Embryonic facial prominence (tissue), 1 donor: ENCODE results near the gene CTXND1.

Experiments
- DNase-seq: peaks from one replicate; pipeline ENCODE4 v3.0.0-alpha.2; 2016; ENCODE audit errors: extremely low spot score

CTXND1 gene

GRCh38 chr15:80182611-80183261 is 69.3 kb downstream of the CTXND1 start:
- DNase-seq: peak; percentile 7

GRCh38 chr15:80180986-80181385 is 71.0 kb downstream of the CTXND1 start:
- DNase-seq: no peak

- no peak for DNase-seq
Measured at GRCh38 chr15:80180468-80180867, 71.5 kb downstream of the CTXND1 start.

- DNase-seq: no peak
Measured at GRCh38 chr15:80179935-80180334, 72.1 kb downstream of the CTXND1 start.

- DNase-seq: no peak
Measured at GRCh38 chr15:80179025-80179759, 72.8 kb downstream of the CTXND1 start.

GRCh38 chr15:80177156-80177555 is 74.9 kb downstream of the CTXND1 start:
- DNase-seq: no peak

DNA sequence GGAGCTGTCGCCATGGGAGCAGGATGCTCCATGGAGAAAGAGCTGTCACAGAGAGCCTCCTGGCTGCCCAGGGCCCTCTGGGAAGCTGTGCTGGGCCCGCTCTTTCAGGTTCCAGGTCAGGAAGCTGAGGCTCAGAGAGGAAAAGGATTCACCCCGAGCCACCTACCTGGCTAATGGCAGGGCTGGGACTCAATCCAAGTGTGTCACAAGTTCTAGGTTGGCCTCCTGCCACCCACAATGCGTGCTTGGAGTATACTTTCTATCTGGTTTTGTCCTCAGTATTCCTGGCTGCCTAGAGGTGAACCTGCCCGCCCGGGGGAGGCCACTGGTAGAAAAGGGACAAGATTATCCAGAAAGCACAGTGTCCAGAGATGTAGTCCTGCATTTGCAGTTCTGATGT is 75.6 kb downstream of the CTXND1 start:
- no peak for DNase-seq

DNA sequence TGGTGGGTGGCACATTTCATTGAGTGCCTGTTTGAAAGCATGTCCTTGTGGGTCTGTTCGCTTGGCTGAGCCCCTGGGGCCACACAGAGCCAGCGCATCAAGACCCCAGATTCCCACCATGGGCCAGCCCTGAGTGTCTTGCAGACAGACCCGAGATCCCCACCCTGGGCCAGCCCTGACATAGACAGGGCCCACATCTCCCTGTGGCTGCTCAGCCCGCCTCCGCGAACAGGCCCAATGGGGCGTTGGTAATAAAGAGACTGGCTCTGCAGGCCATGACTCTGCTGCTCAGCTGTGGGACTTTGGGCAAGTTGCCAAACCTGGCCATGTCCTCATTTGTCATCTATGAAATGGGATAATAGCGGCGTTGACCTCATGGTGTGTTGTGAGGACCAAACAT is 76.6 kb downstream of the CTXND1 start:
- no peak for DNase-seq

GRCh38 chr15:80174017-80174746 is 77.8 kb downstream of the CTXND1 start:
- no peak for DNase-seq

DNA sequence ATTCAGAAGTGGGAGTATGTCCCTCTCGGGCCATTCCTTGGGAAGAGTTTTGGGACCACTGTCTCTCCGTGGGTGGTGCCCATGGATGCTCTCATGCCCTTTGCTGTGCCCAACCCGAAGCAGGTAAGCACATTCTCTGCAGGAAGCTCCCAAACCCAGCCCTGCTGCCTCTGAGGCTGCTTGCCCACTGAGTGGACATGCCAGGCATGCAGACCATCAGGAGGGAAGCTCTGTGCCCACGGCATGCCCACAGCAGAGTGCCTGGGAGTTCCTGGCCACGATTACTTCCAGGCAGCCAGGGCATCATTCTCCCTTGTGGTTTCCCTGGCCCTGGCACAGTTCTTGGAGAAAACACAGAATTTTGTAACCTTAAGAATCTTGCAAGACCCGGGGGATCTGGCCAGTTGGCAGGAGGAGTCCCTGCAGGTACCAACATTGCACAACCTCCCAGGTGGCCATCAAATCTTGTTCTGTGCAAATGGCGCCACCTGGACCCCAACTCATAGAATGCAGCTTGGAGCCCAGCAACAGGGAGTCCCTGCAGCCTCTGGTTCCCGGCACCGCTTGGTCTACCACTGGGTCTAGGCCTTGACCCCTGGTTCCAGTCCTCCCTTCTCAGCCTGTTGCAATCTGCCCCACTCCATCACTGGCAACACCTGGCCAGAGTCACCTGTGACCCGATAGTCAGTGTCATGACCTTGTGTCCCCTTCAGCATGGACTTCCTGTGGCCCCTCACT is 78.8 kb downstream of the CTXND1 start:
- no peak for DNase-seq

DNA sequence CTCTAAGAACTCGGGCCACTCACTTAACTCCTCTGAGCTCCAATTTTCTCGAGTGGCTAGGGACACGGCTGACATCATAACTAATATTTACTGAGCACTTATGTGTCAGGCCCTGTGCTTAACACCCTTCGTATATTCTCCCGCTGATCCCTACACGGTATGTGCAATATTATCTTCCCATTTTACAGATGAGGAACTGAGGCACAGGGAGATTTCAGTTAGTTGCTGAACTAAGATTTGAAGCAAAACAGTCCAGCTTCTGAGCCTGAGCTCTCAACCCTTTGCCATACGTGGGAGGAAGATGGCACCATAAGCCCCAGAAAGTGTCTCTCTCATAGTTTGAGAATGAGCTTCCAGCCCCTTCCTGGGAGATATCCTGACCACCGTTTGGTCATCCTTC is 79.6 kb downstream of the CTXND1 start:
- DNase-seq: no peak

GRCh38 chr15:80171787-80172186 is 80.2 kb downstream of the CTXND1 start:
- no peak for DNase-seq

DNA sequence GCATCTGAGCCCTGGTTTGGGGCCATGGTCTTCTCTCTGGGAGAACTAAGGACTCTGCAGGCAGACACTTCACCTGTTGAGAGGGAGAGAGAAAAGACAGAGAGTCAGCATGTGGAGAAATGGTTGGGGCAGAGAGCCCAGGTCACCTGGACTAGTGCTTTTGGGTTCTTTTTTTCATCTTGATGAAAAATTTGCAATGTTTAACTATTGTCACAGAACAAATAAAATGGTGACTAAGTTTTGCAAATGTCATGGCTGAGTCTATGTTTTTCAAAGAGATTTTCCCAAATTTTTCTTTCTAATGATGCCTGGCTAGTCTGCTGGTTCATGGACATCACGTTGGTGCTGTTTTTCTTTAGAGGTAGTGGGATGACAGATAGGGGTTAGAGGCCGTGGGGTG is 81.4 kb downstream of the CTXND1 start:
- no peak for DNase-seq

DNA sequence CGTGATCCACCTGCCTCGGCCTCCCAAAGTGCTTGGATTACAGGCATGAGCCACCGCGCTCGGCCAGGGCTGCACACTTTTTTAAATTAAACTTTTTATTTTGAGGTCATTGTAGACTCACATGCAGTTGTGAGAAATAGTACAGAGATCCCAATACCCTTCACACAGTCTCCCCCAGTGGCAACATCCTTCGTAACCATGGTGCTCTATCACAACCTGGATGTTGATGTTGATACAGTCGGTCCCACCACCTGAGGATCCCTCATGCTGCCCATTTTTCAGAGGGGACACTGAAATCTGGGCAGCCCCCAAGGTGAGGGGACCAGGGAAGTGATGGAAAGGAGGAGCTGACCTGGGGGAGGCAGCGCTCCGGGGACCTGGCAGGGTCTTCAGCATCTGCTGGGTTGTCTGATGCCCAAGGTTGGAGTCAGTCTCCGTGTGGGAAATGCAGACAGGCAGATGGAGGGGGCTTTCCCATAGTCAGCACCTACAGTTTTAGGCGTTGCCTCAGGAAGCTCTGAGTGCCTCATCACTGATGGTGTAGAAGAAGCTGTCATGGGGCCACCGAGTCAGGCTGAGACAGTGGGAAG is 82.2 kb downstream of the CTXND1 start:
- DNase-seq: no peak

DNA sequence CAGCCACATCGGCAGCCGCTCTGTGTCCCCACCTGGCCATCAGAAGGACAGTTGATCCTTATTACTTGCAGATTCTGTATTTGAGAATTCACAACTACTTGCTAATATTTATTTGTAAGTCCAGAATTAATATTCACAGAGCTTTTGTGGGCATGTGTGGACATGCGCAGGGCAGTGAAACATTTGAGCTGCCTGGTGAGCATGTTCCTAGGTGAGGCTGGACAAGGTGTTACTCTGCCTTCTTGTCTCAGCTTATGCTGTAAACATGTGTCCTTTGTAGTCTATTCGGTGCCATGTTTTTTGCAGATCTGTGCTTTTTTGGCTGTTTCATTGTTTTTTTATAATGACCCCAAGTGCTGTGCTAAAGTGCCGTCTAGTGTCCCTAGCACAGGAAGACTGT is 83.6 kb downstream of the CTXND1 start:
- DNase-seq: no peak

DNA sequence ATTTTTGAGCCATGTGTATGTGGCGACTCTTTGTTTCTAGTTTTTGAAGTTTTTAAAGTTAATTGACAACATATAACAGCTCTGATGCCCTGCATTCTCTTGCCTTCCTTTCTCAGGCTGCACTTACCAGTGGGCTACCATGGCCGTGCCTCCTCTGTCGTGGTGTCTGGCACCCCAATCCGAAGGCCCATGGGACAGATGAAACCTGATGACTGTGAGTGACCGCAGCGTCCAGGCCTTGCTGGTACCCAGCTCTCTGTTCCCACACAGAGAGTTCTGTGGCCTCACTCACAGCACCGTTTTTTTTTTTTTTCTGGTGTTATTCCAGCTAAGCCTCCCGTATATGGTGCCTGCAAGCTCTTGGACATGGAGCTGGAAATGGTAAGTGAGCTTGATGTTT is 84.1 kb downstream of the CTXND1 start:
- DNase-seq: no peak

- DNase-seq: no peak
Measured at GRCh38 chr15:80163897-80164296, 88.1 kb downstream of the CTXND1 start.

DNA sequence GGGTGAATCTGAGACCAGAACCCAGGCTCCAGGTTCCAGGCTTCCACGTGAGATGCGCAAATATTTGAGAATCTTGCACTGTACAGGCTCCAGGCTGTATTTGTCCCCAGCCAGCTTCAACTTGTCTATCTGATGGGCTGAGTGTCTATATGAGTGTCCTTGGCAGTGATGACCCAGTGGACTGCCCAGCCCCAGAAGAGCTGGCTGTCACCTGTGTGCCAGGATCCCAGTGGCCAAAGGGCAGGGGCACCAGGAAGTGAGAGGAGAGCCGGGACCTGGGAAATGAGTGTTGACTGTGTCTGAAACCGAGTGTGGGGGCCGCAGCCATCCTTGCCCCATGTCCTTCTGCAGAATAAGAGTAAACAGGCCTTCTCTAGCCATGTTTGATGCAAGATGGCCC is 88.8 kb downstream of the CTXND1 start:
- no peak for DNase-seq

GRCh38 chr15:80162059-80162554 is 89.9 kb downstream of the CTXND1 start:
- no peak for DNase-seq

DNA sequence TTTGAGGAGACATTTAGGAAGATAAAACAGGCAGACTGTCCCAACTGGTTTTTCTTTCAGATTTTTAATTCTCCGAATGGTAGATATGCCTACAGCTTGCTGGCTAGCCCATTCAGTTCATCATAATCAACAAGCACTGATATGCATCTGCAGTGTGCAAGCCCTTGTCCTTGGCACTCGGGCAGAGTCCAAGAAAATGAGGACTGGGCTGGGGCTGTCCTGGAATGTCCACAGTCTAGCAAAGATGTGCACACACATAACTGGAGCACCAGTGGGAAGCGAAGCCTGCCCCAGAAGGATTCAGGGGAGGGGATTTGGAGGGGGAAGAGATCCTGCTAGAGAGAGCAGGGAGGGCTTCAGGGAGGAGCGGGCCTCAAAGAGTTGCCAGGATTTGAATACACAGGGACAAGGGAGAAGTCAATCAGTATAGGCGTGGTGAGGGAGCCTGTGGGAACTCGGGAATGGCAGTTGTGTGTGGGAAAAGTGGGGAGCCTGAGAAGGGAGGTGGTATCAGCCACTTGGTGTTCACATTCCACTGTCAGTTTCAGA is 90.5 kb downstream of the CTXND1 start:
- no peak for DNase-seq

GRCh38 chr15:80160570-80161156 is 91.3 kb downstream of the CTXND1 start:
- DNase-seq: no peak
